ENCODE results near the gene BCAP31. TPM values are rescaled to one million over a fixed set of nuclear protein-coding genes. Genes with fewer than 3 reads are reported as not detected.

BCAP31 gene
- total RNA-seq, 2 experiments from 2014 or later = 97.6 to 102 TPM

- no peak for DNase-seq
- intact Hi-C loops (cut with micrococcal nuclease) = no loop called here
- TF ChIP-seq CTCF (IDR thresholded peaks at IDR 0.05) = no peak
- POLR2A ChIA-PET = interaction anchor here (0.8 kb wide), 1 partner anchor 14 kb away, joined by 3 read pairs; no protein-coding TSS in a partner anchor
- Mint-ChIP-seq H3K9me3 (no peaks in the 10 kb centered on the region), H3K27ac (peak overlapping the region; percentile 88), H3K36me3 (ENCODE audit: low read depth) (peaks cover 26% of the 10 kb centered on the region), H3K27me3 (no peaks in the 10 kb centered on the region), H3K4me1 (ENCODE audit: low read depth) (peaks cover 25% of the 10 kb centered on the region), H3K4me3 (peak overlapping the region; percentile 89)
- CTCF ChIA-PET = interaction anchor here (1.6 kb wide), 1 partner anchor 13 kb away, joined by 4 read pairs; no protein-coding TSS in a partner anchor
- no peak for ATAC-seq
These were observed 1.4 kb downstream of the BCAP31 start for GRCh38 chrX:153722704-153723350.

- CTCF ChIA-PET = interaction anchor here (1.0 kb wide), 1 partner anchor 11 kb away, joined by 4 read pairs; no protein-coding TSS in a partner anchor
- POLR2A ChIA-PET = no interaction called here
- ATAC-seq (no peak), DNase-seq (no peak)
- TF ChIP-seq CTCF (IDR thresholded peaks at IDR 0.05) = no peak
- intact Hi-C loops (cut with micrococcal nuclease) = no loop called here
- H3K36me3 Mint-ChIP-seq (ENCODE audit: low read depth) = peaks cover 26% of the 10 kb centered on the region
- H3K27ac Mint-ChIP-seq = no peak overlapping the region
- peaks cover 18% of the 10 kb centered on the region for H3K4me1 Mint-ChIP-seq (ENCODE audit: low read depth)
- H3K9me3 Mint-ChIP-seq = no peaks in the 10 kb centered on the region
- H3K4me3 Mint-ChIP-seq = no peak overlapping the region
- H3K27me3 Mint-ChIP-seq = no peaks in the 10 kb centered on the region
These were observed 4.5 kb downstream of the BCAP31 start for GRCh38 chrX:153719701-153720100.

GRCh38 chrX:153719238-153719637 lies 4.9 kb downstream of the BCAP31 start:
- DNase-seq (no peak), ATAC-seq (no peak)
- Mint-ChIP-seq H3K9me3 (no peaks in the 10 kb centered on the region), H3K4me1 (ENCODE audit: low read depth) (peaks cover 18% of the 10 kb centered on the region), H3K36me3 (ENCODE audit: low read depth) (peaks cover 27% of the 10 kb centered on the region), H3K27ac (no peak overlapping the region), H3K4me3 (no peak overlapping the region), H3K27me3 (no peaks in the 10 kb centered on the region)
- intact Hi-C loops (cut with micrococcal nuclease) = no loop called here
- no peak for TF ChIP-seq CTCF (IDR thresholded peaks at IDR 0.05)
- ChIA-PET POLR2A (no interaction called here), CTCF (no interaction called here)

GRCh38 chrX:153717445-153717844 lies 6.7 kb downstream of the BCAP31 start:
- H3K36me3 Mint-ChIP-seq (ENCODE audit: low read depth) = peaks cover 29% of the 10 kb centered on the region
- H3K27ac Mint-ChIP-seq = no peak overlapping the region
- no peak for TF ChIP-seq CTCF (IDR thresholded peaks at IDR 0.05)
- no peaks in the 10 kb centered on the region for H3K27me3 Mint-ChIP-seq
- ATAC-seq = no peak
- peaks cover 18% of the 10 kb centered on the region for H3K4me1 Mint-ChIP-seq (ENCODE audit: low read depth)
- H3K4me3 Mint-ChIP-seq = no peak overlapping the region
- DNase-seq = no peak
- no peaks in the 10 kb centered on the region for H3K9me3 Mint-ChIP-seq
- POLR2A ChIA-PET = no interaction called here
- intact Hi-C loops (cut with micrococcal nuclease) = no loop called here
- CTCF ChIA-PET = no interaction called here

- DNase-seq = no peak
- H3K36me3 Mint-ChIP-seq (ENCODE audit: low read depth) = peaks cover 16% of the 10 kb centered on the region
- no peaks in the 10 kb centered on the region for H3K9me3 Mint-ChIP-seq
- no peak overlapping the region for H3K4me3 Mint-ChIP-seq
- POLR2A ChIA-PET = no interaction called here
- no peak for ATAC-seq
- H3K27me3 Mint-ChIP-seq = no peaks in the 10 kb centered on the region
- peaks cover 4% of the 10 kb centered on the region for H3K4me1 Mint-ChIP-seq (ENCODE audit: low read depth)
- H3K27ac Mint-ChIP-seq = no peak overlapping the region
- CTCF ChIA-PET = no interaction called here
- TF ChIP-seq CTCF (IDR thresholded peaks at IDR 0.05) = no peak
- intact Hi-C loops (cut with micrococcal nuclease) = no loop called here
These were observed 9.9 kb downstream of the BCAP31 start for GRCh38 chrX:153714256-153714655.
